BJ (cell line): ENCODE measurements around the gene DRD2. TPM values are rescaled to one million over a fixed set of nuclear protein-coding genes. Genes with fewer than 3 reads are reported as not detected.

ENCODE experiments used
- CTCF ChIA-PET: fragments of 350-600 bp; formaldehyde crosslinking; extraction: SDS; loops from one replicate; lab custom pipeline; 2021; ENCODE audit warnings: antibody characterized with exemption, inconsistent platforms; lab: Yijun Ruan, JAX
- POLR2A ChIA-PET: fragments of 300-600 bp; sonication (Branson Sonifier 250); formaldehyde crosslinking; extraction: SDS; loops from one replicate; lab custom pipeline; 2021; ENCODE audit warnings: antibody characterized with exemption; lab: Charles Lee
- DNase-seq: peaks from one replicate; pipeline ENCODE4 v3.0.0-alpha.2; 2011; ENCODE audit warnings: low read depth
- H3K27me3 ChIP-seq: 2 replicates; pipeline ENCODE4 v1.6.0; 2011; ENCODE audit warnings: low read length; ENCODE audit not compliant: control insufficient read depth, insufficient read depth
- H3K36me3 ChIP-seq: 2 replicates; pipeline ENCODE4 v1.5.1; 2011; ENCODE audit warnings: low read length; ENCODE audit not compliant: control insufficient read depth, insufficient read depth
- H3K4me3 ChIP-seq: 2 replicates; pipeline ENCODE4 v1.5.1; 2011; ENCODE audit warnings: low read depth, mild to moderate bottlenecking, control low read depth, low read length
- polyA plus RNA-seq: library from polyadenylated mRNA; depleted of rRNA; stranded (reverse); fragments of >200 nt; gene quantifications from 2 replicates; pipeline ENCODE4 v1.2.3, GENCODE V29; 2011
- TF ChIP-seq, protein P1 (sequence below): IDR thresholded peaks from 2 replicates; pipeline ENCODE4 v1.5.1; 2011; ENCODE audit warnings: low read depth, mild to moderate bottlenecking, control low read depth, inconsistent platforms, low read length, moderate library complexity; ENCODE audit not compliant: insufficient read depth

Gene DRD2
- polyA plus RNA-seq, 1 experiment, result not detected

DNA sequence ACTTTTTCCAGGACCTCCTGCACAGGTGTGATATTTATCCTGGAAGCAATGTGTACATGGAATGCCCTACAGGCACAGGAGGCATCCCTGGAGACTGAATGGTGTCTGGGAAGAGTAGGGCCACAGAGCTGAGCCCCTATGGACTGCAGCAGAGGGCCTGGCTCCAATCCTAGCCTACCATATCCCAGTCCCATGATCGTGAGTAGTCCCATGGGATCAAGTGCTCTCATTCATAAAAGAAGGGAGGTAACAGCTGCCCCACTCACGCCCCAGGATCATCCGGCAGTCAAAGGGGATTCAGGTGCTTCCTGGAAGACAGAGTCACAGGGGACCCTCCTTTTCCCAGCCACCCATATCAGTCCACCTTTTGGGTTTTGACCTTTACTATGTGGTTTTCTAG lies 63.7 kb downstream of the DRD2 start:
- Histone ChIP-seq H3K36me3 (no peaks in the 10 kb centered on the region), H3K4me3 (no peak overlapping the region), H3K27me3 (0 out of 2 replicates have a peak, but pooled peaks cover 2% of the 10 kb centered on the region)
- POLR2A ChIA-PET, result no interaction called here
- TF ChIP-seq, protein P1, sequence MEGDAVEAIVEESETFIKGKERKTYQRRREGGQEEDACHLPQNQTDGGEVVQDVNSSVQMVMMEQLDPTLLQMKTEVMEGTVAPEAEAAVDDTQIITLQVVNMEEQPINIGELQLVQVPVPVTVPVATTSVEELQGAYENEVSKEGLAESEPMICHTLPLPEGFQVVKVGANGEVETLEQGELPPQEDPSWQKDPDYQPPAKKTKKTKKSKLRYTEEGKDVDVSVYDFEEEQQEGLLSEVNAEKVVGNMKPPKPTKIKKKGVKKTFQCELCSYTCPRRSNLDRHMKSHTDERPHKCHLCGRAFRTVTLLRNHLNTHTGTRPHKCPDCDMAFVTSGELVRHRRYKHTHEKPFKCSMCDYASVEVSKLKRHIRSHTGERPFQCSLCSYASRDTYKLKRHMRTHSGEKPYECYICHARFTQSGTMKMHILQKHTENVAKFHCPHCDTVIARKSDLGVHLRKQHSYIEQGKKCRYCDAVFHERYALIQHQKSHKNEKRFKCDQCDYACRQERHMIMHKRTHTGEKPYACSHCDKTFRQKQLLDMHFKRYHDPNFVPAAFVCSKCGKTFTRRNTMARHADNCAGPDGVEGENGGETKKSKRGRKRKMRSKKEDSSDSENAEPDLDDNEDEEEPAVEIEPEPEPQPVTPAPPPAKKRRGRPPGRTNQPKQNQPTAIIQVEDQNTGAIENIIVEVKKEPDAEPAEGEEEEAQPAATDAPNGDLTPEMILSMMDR, result no peak
- CTCF ChIA-PET, result no interaction called here
- DNase-seq, result no peak

DNA sequence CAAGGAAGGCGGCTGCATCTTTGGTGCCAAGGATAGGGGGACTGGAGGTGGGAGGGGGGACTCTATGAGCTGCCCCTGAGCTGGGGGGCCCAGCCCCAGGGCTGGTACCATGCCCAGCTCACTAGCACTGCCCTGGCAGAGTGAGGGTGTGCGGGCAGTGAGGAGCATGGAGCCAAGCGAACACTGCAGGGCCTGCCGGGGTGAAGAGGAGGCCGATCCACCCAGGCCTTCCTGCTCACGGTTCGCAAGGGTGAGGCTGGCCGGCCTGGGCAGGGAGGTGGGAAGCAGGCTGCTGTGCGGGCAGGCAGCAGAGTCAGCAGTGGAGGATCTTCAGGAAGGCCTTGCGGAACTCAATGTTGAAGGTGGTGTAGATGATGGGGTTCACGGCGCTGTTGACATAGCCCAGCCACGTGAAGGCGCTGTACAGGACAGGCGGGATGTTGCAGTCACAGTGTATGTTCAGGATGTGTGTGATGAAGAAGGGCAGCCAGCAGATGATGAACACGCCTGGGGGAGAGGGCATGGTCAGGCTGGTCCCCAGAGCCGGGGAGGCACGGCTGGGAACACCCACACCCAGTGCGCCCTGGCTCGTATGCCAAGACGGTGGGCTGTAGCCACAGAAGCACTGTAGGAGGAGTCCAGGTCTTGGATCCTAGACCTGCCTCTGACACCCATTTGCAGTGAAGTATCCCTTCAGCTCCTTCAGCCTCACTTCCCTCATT lies 64.6 kb downstream of the DRD2 start:
- ChIA-PET CTCF (no interaction called here), POLR2A (no interaction called here)
- H3K27me3 ChIP-seq, result 0 out of 2 replicates have a peak, but pooled peaks cover 2% of the 10 kb centered on the region

DNA sequence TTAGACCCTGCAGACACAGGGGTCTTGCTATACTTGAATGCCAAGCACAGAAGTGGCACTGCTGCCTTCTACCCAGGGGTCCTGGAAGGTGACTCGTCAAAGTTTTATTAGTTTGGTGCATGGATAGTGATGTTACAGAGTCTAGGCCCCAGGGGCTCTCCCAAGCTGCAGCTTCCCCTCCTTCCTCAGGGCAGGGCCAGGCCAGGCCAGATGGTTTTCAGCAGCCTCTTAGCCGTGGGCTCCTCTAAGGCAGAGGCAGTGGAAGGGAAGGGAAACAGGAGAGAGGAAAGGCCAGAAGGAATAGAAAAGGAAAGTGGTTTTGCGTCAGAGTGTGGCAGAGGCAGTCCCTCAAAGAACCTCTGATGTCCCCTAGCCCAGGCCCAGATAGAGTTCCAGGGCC lies 65.7 kb downstream of the DRD2 start:
- DNase-seq, result no peak
- H3K4me3 ChIP-seq, result no peak overlapping the region
- H3K36me3 ChIP-seq, result no peaks in the 10 kb centered on the region
- TF ChIP-seq, protein P1, result no peak
- CTCF ChIA-PET, result no interaction called here
- 0 out of 2 replicates have a peak, but pooled peaks cover 2% of the 10 kb centered on the region for H3K27me3 ChIP-seq
- POLR2A ChIA-PET, result no interaction called here

More for the DNA sequence above, 64.6 kb downstream of the DRD2 start:
- DNase-seq, result no peak
- Histone ChIP-seq H3K4me3 (no peak overlapping the region), H3K36me3 (no peaks in the 10 kb centered on the region)
- TF ChIP-seq, protein P1, result no peak

DNA sequence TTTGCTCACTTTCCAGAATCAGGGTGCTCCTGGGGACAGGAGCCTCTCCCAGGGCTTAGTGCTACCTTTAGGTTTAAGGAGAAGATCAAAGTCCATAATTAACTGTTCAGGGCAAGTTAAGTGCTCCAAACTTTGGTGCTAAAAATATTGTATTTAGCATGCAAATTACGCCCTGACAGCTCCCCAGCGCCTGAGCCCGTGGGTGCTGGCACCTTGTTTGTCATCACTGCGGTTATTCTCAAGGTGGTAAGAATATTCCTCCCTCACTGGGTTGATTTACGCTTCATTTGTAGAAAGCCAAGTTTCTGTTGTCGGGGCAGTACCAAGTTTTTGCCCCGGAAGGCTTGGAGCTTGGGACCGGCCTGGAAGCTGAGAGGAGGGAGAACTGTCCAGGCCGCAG lies 66.3 kb downstream of the DRD2 start:
- TF ChIP-seq, protein P1, result no peak
- CTCF ChIA-PET, result no interaction called here
- POLR2A ChIA-PET, result no interaction called here

DNA sequence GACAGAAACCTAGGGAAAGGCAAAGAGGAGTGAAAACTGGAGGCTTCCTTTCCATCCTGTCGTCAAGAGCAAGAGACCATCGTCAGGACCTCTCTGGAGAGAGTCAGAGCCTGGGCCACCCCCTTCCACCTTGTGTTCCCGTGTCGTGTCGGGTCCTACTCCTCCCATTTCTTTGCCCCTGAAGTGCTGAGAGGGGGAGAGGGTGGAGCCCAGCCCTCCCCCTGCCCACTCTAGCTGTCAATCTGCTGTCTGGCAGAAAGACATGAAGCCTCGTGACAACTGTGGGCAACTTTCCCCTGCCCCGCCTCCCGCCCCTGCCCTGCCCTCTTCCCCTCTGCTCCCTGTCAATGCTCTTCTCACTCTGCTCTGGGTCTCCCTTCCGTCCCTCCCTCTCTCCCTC lies 67.0 kb downstream of the DRD2 start:
- DNase-seq, result no peak
- ChIA-PET POLR2A (no interaction called here), CTCF (no interaction called here)
- H3K4me3 ChIP-seq, result no peak overlapping the region
- TF ChIP-seq, protein P1, result no peak
- 0 out of 2 replicates have a peak, but pooled peaks cover 2% of the 10 kb centered on the region for H3K27me3 ChIP-seq
- no peaks in the 10 kb centered on the region for H3K36me3 ChIP-seq

More for the DNA sequence above, 66.3 kb downstream of the DRD2 start:
- H3K4me3 ChIP-seq, result no peak overlapping the region
- H3K27me3 ChIP-seq, result 0 out of 2 replicates have a peak, but pooled peaks cover 2% of the 10 kb centered on the region
- no peaks in the 10 kb centered on the region for H3K36me3 ChIP-seq
- DNase-seq, result no peak
